HT-29 (cell line): ENCODE data around the gene SMARCA1. TPM values are rescaled to one million over a fixed set of nuclear protein-coding genes. Genes with fewer than 3 reads are reported as not detected.

Experiments used
- DNase-seq: peaks from one replicate; pipeline ENCODE4 v3.0.0-alpha.2; 2015; ENCODE audit warnings: low spot score
- total RNA-seq: library from RNA; depleted of rRNA; stranded (reverse); fragments of >200 nt; shearing (Covaris generic); gene quantifications from 2 replicates; pipeline ENCODE4 v1.2.3, GENCODE V29; 2014

The SMARCA1 gene
- total RNA-seq, 1 experiment from 2014 or later = 9.4 TPM

DNA sequence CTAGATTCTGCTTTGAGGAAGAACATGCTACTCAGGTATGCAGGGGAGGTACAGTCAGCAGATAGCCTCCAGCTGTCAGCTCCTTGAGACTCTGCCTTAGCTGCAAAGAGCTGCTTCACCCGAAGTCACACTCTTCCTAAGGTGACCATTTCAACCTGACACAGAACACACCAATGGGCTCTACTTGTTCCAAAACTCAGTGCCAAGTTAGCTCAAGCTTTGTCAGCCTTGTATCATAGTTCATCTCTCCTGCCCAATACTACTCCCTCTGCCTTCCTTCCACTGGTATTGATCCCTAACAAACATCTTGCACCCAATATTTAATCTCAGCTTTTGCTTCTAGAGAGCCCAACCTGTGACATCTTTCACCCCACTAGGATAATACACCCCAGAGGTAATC is 7.8 kb upstream of the SMARCA1 start:
- no peak for DNase-seq

- no peak for DNase-seq
Observed at GRCh38 chrX:129530410-129530809, 7.1 kb upstream of the SMARCA1 start.

GRCh38 chrX:129529685-129530281 is 6.5 kb upstream of the SMARCA1 start:
- DNase-seq = no peak

- no peak for DNase-seq
Observed at GRCh38 chrX:129525896-129526295, 2.6 kb upstream of the SMARCA1 start.

DNA sequence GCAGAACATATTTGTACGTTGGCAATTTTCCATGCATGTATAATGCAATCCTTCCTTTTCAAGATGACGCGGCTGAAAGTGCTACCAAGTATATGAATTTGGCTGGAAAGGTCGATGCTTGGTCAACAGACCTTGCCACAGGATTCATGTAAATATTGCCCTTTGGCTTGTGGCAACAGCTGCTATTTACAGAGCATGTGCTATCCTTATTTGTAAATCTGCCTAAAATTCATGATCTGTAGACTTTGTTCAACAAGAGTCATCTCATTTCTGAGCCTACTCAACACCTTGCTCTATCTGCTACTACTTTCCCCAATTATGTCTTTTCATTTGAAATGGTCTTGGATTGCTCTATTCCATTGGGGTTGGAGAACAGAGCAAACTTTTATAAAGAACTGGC is 1.9 kb upstream of the SMARCA1 start:
- no peak for DNase-seq

GRCh38 chrX:129524250-129524850 is 1.1 kb upstream of the SMARCA1 start:
- DNase-seq = no peak

GRCh38 chrX:129522184-129523078 is 859 bp downstream of the SMARCA1 start:
- peak; percentile 54 for DNase-seq

GRCh38 chrX:129520151-129520550 is 3.1 kb downstream of the SMARCA1 start:
- no peak for DNase-seq

- no peak for DNase-seq
Observed at GRCh38 chrX:129516402-129516801, 6.9 kb downstream of the SMARCA1 start.

DNA sequence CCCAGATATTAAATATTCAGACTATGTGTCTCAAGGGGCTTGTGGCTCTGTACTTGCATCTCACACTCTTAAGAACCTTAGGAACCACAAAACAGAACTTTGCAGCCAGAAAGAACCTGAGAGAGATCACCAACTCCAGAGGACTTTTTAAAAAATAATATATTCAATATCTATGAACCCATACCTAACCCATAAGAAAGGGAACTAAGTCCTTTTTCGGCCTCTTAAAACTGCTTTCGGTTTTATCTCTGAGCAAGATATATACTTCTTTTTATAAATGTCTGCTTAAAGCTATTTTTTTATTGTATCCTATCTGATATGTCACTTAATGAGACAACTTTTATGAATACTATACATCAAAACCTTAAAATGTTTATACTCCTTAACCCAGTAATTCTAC is 10.9 kb downstream of the SMARCA1 start:
- no peak for DNase-seq

GRCh38 chrX:129511689-129512088 is 11.6 kb downstream of the SMARCA1 start:
- DNase-seq = no peak

DNA sequence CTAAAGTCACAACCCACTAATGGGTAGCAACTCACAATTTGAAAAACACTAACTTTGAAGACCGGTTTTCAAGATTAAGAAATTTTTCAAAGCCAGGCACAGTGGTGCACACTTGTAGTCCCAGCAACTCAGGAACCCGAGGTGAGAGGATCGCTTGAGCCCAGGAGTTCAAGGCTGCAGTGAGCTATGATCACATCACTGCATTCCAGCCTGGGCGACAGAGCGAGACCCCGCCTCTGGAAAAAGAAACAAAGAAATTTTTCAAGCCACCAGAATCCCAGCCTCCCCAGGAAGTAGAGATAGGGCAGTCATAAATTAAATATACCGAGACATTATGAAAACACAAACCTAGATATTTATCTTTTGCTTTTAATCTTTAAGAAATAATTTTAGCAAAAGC is 13.0 kb downstream of the SMARCA1 start:
- no peak for DNase-seq

DNA sequence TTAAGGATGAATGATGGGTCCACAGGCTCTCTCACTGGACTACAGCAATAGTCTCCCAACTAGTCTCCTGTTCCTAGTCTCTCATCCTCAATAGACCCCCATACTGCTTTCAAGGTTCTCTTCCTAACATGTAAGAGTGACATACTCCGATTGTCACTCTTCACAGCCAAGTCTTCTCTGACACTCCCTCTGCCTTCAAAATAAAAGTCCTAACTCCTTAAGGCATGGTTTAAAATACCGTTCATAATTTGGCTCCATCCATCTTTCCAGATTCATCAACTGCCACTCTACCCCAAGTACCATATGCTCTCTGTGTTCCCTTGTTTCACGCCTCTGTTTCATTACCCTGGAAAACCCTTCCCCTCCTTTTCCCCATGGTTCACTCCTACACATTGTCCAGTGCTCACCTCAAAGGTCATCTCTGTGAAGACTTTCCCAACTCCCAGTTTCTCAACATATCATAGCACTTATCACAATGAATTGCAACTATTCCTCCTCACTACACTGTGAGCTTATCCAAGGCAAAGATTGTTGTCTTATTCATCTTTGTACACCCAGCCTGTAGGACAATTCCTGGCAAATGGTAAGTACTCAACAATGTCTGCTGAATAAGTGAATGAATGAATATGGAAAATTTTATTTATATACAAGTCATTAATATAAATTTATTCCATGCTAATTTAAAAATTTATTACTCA is 26.0 kb downstream of the SMARCA1 start:
- DNase-seq = no peak

DNA sequence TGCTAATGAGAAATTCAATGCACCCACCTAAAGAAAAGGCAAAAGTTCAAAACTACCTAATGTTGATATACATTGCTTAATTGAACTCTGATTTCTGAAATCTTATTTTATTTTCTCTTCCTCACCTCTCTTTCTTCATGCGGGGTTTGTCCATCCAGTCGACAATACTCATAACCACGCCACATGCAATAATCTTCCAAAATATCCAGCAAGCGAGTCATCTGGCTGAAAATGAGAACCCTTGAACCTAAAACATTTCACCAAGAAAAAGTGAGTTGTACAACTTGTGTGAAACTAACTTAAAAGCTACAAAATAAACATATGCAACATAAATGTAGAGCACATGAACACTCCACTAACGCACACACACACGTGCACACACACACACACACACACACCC is 26.7 kb downstream of the SMARCA1 start:
- no peak for DNase-seq

DNA sequence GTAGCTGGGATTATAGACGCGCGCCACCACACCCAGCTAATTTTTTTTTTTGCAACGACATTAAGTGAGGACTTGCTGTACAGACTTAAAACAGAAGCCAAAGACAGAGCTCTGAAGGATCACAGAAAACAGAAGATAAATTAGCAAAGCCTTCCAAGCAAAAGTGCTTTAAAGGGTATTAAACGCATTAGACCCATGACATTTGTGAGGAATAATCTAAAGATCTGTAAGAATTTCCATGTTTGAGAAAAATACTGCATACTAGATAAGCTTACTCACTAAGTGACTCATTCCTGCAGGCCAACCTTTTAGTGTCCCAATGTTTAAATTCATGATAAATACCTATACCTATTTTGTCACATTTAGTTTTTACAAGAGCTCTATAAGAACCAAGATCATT is 27.4 kb downstream of the SMARCA1 start:
- DNase-seq = no peak

DNA sequence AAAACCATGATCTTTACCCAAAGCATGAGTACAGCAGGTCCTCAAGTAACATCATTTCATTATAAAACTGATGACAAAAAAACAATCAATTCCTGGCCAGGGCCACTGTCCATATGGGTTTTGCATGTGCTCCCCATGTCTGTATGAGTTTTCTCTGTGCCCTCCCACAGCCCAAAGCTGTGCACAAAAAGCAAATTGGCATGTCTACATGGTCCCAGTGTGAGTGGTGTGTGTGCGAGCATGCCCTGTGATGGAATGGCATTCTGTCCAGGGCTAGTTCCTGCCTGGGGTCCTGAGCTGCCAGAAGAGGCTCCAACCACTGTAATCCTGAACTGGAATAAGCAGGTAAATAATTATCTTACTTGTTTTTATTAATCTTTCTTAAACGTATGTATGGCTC is 28.4 kb downstream of the SMARCA1 start:
- no peak for DNase-seq

GRCh38 chrX:129493643-129494042 is 29.6 kb downstream of the SMARCA1 start:
- DNase-seq = no peak

- DNase-seq = no peak
Observed at GRCh38 chrX:129490330-129490729, 33.0 kb downstream of the SMARCA1 start.

GRCh38 chrX:129488359-129488758 is 34.9 kb downstream of the SMARCA1 start:
- DNase-seq = no peak

DNA sequence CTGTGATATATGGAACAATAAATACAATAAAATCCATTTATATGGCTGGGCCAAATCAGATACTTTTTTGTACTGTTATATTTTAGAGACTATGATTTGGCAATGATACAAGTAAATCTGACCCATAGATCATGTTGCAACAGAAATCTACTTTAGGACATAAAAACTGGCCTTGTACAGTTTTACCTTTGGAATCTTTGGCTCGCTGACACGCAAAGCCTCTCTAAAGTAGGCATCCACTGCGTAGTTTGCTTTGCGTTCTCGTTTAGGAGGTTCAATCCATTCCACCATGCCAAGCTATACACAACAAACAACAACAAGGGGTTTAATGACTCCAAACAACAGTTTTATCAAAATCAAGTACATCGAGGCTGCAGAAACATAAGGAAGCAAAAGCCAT is 42.4 kb downstream of the SMARCA1 start:
- DNase-seq = no peak

DNA sequence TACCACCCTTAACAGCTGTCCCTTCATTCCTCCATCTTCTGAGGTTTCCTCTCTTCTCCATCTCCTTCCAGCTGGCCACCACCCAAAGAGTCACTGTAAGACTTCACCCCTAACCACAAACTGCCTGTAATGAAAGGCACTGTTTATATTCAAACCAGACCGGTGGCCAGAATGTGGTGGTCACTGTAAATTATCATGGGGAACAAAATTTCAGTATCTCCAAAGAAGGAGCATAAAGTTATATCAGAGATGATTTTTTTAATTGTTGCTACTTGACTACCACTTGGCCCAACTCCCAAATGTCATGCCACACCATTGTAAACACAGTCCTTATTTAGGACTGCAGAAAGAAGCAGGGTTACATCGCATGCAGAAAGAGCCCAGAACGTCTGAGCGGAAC is 44.8 kb downstream of the SMARCA1 start:
- no peak for DNase-seq

GRCh38 chrX:129472116-129472515 is 51.2 kb downstream of the SMARCA1 start:
- peak; percentile 12 for DNase-seq
